HG02763 (cell line): ENCODE data around the gene IRF2BPL.
"Not testable (repeated sequence)": the region's sequence is repeated elsewhere in the genome, so short reads cannot be mapped to it uniquely, and the experiment has no call there.

ENCODE experiments used
- ATAC-seq: cut with Tn5 transposase; IDR thresholded peaks from one replicate; pipeline ENCODE4 v1.9.1; 2021; ENCODE audit warnings: mild to moderate bottlenecking, moderate library complexity; ENCODE audit not compliant: unreplicated experiment

IRF2BPL gene

DNA sequence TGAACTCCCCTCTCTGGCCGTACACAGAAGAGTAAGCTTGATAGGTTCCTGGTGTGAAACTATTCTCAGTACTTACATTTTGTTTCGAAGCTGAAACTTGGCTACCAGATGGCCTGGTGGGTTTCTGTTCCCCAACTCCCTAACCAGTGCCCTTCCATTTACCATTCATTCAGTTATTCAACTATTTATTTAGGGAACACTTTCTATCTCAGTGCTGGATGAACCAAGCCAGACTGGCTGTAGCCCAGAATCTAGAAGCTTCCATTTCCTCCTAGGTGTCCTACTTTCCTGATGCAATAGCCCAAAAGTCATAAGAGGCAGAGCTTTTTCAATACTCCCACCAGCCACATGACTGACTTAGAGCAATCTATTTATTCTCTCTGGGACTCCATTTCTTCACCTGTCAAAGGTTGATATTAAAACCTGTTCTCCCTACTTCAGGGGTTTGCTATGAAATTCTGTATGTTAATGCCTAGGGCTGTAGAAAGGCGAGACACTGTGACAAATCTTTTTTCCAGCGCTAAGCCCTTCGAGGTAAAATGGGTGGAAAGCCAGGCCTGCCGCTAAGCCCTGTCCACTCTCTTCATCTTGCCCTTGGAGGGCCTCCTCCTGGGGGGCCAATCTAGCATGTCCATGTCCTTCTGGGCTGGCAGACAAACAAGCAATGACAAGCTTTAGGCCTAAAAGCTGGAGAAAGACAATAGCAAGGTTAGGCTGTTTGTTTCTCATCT is 8.1 kb upstream of the IRF2BPL start:
- no peak for ATAC-seq

GRCh38 chr14:77035267-77035666 is 6.8 kb upstream of the IRF2BPL start:
- no peak for ATAC-seq

DNA sequence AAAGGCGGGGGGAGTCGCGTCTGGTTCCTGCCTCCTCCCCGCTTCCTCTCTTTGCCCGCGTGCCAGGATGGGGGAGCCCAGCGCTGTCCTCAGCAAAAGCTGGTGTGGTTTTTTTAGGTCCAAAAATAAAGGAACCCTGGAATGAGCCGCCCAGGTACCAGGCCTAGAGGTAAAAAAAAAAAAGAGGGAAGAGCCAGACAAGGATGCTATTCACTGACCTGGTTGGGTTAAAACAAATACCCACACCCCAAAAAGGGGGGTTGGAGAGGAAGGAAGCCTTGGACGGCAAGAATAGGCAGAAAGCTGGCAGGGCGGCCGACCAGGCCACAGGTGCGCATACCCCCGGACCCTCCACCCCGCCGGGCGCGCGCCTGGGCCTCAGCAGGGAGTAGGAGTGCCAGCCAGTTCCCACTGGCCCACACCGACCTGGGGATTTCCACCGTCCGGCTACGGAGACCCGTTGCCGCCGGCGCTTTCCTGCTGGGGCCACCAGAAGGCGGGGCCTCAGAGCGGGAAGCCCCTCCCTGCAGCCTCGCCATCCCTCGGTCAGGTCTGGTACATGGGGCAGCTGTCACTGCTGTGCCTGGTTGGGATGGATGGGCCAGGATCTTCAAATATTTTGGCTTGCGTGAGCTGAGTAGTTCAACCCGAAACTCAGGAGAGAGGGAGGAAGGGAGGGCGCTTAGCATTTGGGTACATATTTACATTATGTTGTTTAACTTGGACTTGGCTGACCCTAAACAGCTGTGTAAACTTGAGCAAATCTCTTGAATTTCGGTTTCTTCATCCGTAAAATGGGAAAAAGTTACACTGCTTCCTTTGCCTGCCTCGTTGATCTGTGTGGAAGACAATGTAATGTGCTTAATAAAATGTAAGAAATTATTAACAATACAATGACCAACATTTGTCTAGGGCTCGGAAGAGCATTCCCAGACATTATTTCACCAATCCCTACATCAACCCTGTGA is 5.4 kb upstream of the IRF2BPL start:
- peak; percentile 76 for ATAC-seq

- ATAC-seq = no peak
These were observed 4.5 kb upstream of the IRF2BPL start for GRCh38 chr14:77032844-77033621.

GRCh38 chr14:77032491-77032843 is 4.0 kb upstream of the IRF2BPL start:
- no peak for ATAC-seq

DNA sequence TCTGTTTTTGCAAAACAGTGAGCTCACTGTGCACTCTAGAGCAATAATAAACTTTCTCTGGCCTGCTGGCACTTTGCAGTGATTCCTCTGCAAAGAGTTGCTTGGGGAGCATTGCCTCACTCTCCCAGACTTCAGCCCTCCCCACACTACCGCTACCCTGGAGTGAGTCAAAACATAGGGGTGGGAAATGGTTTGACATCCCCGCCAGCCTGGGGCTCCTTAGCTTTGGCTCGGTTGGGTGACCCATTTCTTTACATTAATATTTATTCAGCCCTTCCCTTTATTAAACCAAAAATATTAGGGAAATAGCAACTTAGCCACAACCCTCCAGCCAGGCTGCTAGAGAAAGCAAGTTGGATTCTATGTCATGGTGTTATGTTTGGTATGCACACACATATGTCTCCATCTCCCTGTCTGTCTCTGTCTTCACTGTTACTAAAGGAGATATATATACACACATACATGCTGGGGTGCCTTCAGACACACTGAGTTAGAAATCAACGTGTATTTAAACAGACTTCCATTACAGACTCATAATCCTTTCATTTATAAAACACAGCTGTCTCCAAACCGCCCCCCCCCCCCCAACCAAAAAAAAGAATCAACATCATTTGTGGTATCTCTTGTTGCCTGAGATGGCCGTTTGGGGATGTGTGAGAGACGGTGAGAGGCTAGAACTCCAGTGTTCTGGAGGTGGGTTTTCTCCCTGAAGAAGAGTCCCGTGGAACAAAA is 3.4 kb upstream of the IRF2BPL start:
- ATAC-seq = no peak

- peak; percentile 33 for ATAC-seq
These were observed 747 bp downstream of the IRF2BPL start for GRCh38 chr14:77027538-77028383.

GRCh38 chr14:77026930-77027537 is 1.5 kb downstream of the IRF2BPL start:
- ATAC-seq = no peak

- no peak for ATAC-seq
These were observed 2.2 kb downstream of the IRF2BPL start for GRCh38 chr14:77026166-77026929.

DNA sequence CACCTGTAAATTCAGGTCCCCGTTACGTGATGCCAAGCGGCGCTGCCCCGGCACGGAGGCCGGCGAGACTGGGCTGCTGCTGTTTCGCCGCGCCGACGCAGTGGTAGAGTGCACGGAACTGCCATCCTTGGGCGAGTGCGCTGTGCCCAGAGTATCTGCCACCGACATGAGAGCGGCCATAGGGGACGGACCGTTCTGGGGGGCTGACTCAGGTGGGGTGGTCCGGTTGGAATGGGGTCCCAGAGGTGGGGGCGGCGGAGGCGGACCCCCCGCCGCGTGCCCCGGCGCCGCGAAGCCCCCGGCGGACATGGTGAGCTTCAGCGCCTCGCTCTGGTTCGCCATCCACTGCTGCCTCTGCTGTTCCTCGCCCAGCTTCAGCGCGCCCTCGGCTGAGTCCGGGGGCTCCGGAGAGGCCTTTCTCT is 2.8 kb downstream of the IRF2BPL start:
- no peak for ATAC-seq

DNA sequence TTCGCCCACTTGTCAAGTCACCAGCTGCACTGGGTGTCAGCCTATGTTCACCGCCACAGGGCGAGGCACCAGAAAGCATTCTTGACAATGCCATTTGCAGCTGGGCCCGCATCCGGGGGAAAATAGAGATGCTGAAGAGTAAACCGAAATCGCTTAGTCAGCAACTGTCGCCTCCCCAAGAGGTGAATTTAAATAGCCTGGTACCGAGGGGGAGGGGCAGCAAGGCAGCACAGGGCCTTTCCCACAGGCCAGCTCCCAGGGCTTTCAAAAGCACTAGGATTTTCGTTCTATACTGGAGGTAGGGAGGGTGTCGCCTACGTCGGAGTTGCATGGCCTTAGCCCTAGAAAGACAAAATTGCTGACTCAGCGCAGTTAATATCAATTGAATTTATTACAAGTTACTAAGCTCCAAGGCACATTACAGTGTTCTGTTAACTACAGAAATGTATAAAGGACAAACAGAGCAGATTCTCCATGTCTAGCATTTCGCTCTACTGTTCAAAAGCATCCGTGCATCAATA is 4.3 kb downstream of the IRF2BPL start:
- no peak for ATAC-seq

GRCh38 chr14:77023001-77023996 is 5.2 kb downstream of the IRF2BPL start:
- no peak for ATAC-seq

DNA sequence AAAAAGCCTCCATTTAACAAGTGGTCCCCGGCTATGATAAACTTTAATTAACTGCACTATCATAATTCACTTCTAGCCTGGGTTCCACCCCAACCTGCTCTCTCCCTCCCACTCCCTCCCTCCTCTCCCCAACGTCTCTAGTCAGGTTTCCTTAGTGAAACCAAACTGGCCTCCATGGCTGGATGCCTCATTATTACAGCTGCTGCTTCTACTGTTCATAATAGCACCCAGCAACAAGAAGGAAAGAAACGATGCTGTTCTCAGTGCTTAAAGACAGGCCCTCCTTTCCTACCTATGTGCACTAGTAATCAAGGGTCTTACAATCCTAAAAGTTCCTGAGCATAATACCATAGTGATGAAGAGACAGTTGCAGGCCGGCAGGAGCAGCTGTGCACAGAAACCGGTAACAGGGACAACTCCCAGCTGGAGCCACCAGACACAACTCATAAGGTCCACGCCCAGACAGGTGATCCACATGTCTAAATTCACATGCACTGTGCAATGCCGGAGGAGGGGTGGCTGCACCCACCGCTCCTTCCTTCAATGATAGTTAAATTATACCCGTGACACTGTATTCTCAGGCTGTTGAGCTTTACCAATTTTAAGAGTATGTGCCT is 6.2 kb downstream of the IRF2BPL start:
- ATAC-seq = peak; percentile 52

GRCh38 chr14:77021424-77021823 is 7.1 kb downstream of the IRF2BPL start:
- ATAC-seq = not testable (repeated sequence)

GRCh38 chr14:77018785-77019184 is 9.7 kb downstream of the IRF2BPL start:
- no peak for ATAC-seq

DNA sequence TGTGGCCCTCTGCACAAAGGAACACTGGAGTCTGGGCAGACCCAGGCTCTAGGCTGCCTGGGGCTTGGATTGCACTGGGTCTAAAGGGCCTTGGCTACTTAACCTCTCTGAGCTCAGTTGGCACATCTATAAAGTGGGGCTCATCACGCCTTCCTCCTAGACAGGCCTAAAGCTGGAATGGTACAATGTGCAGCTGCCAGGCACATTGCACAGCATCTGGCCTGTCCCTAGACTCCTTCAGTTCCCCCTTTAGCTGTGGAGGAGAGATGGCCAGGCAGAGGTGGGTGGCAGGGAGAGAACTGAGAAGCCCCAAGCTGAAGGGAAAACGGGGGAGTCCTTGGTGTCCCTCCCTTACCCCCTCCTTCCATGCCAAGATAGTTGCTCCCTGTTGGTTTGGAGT is 10.8 kb downstream of the IRF2BPL start:
- no peak for ATAC-seq

- ATAC-seq = no peak
These were observed 13.8 kb downstream of the IRF2BPL start for GRCh38 chr14:77014734-77015133.
